Stimulated activated CD4-positive, alpha-beta T cell treated with anti-CD3 and anti-CD28 coated beads, Interleukin-2, amount 100 ng/mL, for 48 hours (primary cell): ENCODE measurements around the gene RAB12.
"Not testable (repeated sequence)": the region's sequence is repeated elsewhere in the genome, so short reads cannot be mapped to it uniquely, and the experiment has no call there.

Experiments used
- DNase-seq, 2 donors: peaks; one replicate each; pipeline ENCODE4 v3.0.0-alpha.2; 2020

Gene RAB12

GRCh38 chr18:8611916-8612576 lies 2.8 kb downstream of the RAB12 start:
- DNase-seq, result no peak

- DNase-seq, result no peak
Measured at GRCh38 chr18:8614875-8615274, 5.6 kb downstream of the RAB12 start.

GRCh38 chr18:8615397-8616027 lies 6.3 kb downstream of the RAB12 start:
- DNase-seq, result no peak

GRCh38 chr18:8616028-8616401 lies 6.8 kb downstream of the RAB12 start:
- DNase-seq, result no peak

- DNase-seq, result no peak
Measured at GRCh38 chr18:8617907-8618306, 8.7 kb downstream of the RAB12 start.

- DNase-seq, result no peak
Measured at GRCh38 chr18:8619041-8619440, 9.8 kb downstream of the RAB12 start.

- no peak for DNase-seq
Measured at GRCh38 chr18:8619835-8620577, 10.8 kb downstream of the RAB12 start.

GRCh38 chr18:8620845-8621244 lies 11.6 kb downstream of the RAB12 start:
- no peak for DNase-seq

- DNase-seq, result not testable (repeated sequence)
Measured at GRCh38 chr18:8622625-8623024, 13.4 kb downstream of the RAB12 start.

GRCh38 chr18:8623549-8624106 lies 14.4 kb downstream of the RAB12 start:
- DNase-seq, result no peak

- DNase-seq, result no peak
Measured at GRCh38 chr18:8625461-8626092, 16.3 kb downstream of the RAB12 start.

- DNase-seq, result no peak
Measured at GRCh38 chr18:8626414-8627106, 17.3 kb downstream of the RAB12 start.

- DNase-seq, result no peak
Measured at GRCh38 chr18:8627107-8627472, 17.9 kb downstream of the RAB12 start.

- DNase-seq, result no peak
Measured at GRCh38 chr18:8627540-8627939, 18.3 kb downstream of the RAB12 start.

GRCh38 chr18:8629602-8630001 lies 20.4 kb downstream of the RAB12 start:
- no peak for DNase-seq

- no peak for DNase-seq
Measured at GRCh38 chr18:8630546-8630945, 21.3 kb downstream of the RAB12 start.

GRCh38 chr18:8631265-8631664 lies 22.0 kb downstream of the RAB12 start:
- no peak for DNase-seq

GRCh38 chr18:8632386-8632785 lies 23.1 kb downstream of the RAB12 start:
- no peak for DNase-seq

GRCh38 chr18:8634508-8634907 lies 25.3 kb downstream of the RAB12 start:
- DNase-seq, result no peak

GRCh38 chr18:8635087-8635486 lies 25.9 kb downstream of the RAB12 start:
- DNase-seq, result no peak

GRCh38 chr18:8639762-8640161 lies 30.5 kb downstream of the RAB12 start:
- DNase-seq, result no peak

- DNase-seq, result no peak
Measured at GRCh38 chr18:8643326-8643878, 34.2 kb downstream of the RAB12 start.

- DNase-seq, result not testable (repeated sequence)
Measured at GRCh38 chr18:8647359-8647758, 38.1 kb downstream of the RAB12 start.
